PC-9 (cell line): ENCODE results near the gene CCDC91. TPM values are rescaled to one million over a fixed set of nuclear protein-coding genes. Genes with fewer than 3 reads are reported as not detected.

Experiments
- BruUV-seq: library from RNA; stranded (reverse); fragments of 400-500 nt; replicated peaks from 2 replicates; lab custom pipeline; 2021; lab: Mats Ljungman, UMichigan
- CTCF ChIA-PET: fragments of 300-600 bp; sonication (Branson Sonifier 250); formaldehyde crosslinking; loops from one replicate; lab custom pipeline; 2022; ENCODE audit warnings: antibody characterized with exemption; lab: Charles Lee
- POLR2A ChIA-PET: fragments of 300-600 bp; sonication (Branson Sonifier 250); formaldehyde crosslinking; loops from one replicate; lab custom pipeline; 2022; ENCODE audit warnings: antibody characterized with exemption; ENCODE audit not compliant: unreplicated experiment; lab: Charles Lee
- DNase-seq, 2 experiments: peaks; one replicate each; pipeline versions ENCODE4 v3.0.0 to v3.0.0-alpha.2; 2015 to 2022; ENCODE audit warnings: mixed read lengths in 1 of 2
- H2AFZ ChIP-seq: fragments of 200-600 bp; sonication (generic); 2 replicates; pipeline ENCODE4 v1.8.1; 2017; ENCODE audit warnings: antibody characterized with exemption
- H3F3A ChIP-seq: fragments of 200-600 bp; sonication (generic); 2 replicates; pipeline ENCODE4 v1.8.1; 2017; ENCODE audit warnings: antibody characterized with exemption, mild to moderate bottlenecking, low read depth; ENCODE audit not compliant: insufficient read depth
- H3K27ac ChIP-seq: fragments of 200-600 bp; sonication (generic); 2 replicates; pipeline ENCODE4 v1.6.1; 2016; ENCODE audit warnings: mixed run types
- H3K27me3 ChIP-seq: fragments of 200-600 bp; sonication (generic); 2 replicates; pipeline ENCODE4 v1.6.1; 2016; ENCODE audit warnings: low read depth, mixed run types; ENCODE audit not compliant: insufficient read depth
- H3K36me3 ChIP-seq: fragments of 200-600 bp; sonication (generic); 2 replicates; pipeline ENCODE4 v1.6.1; 2016; ENCODE audit warnings: low read depth, mixed run types
- H3K4me1 ChIP-seq: fragments of 200-600 bp; sonication (generic); replicated peaks from 2 replicates; pipeline ENCODE4 v1.6.1; 2016; ENCODE audit warnings: mixed run types; ENCODE audit not compliant: insufficient read depth
- H3K4me2 ChIP-seq: fragments of 200-600 bp; sonication (generic); 2 replicates; pipeline ENCODE4 v1.6.1; 2017; ENCODE audit warnings: mixed run types
- H3K4me3 ChIP-seq: fragments of 200-600 bp; sonication (generic); 2 replicates; pipeline ENCODE4 v1.6.1; 2016; ENCODE audit warnings: mixed run types
- H3K79me2 ChIP-seq: fragments of 200-600 bp; sonication (generic); 2 replicates; pipeline ENCODE4 v1.6.1; 2017; ENCODE audit warnings: low read depth, mixed run types
- H3K9me2 ChIP-seq: fragments of 200-600 bp; sonication (generic); 2 replicates; pipeline ENCODE4 v1.8.1; 2017; ENCODE audit warnings: mild to moderate bottlenecking; ENCODE audit not compliant: insufficient read depth
- H3K9me3 ChIP-seq: fragments of 200-600 bp; sonication (generic); 2 replicates; pipeline ENCODE4 v1.8.1; 2016; ENCODE audit warnings: low read depth; ENCODE audit not compliant: insufficient read depth
- H4K20me1 ChIP-seq: fragments of 200-600 bp; sonication (generic); 2 replicates; pipeline ENCODE4 v1.8.1; 2017; ENCODE audit not compliant: insufficient read depth
- CTCF ChIP-seq: fragments of 200-600 bp; sonication (generic); conservative IDR thresholded peaks from 2 replicates; pipeline ENCODE4 v1.6.1; 2017; ENCODE audit warnings: mixed run types, antibody characterized with exemption, mild to moderate bottlenecking, moderate library complexity
- EZH2 ChIP-seq: fragments of 200-600 bp; sonication (generic); IDR thresholded peaks from 2 replicates; pipeline ENCODE4 v1.8.0; 2017; ENCODE audit warnings: antibody characterized with exemption, low read depth
- intact Hi-C: fragments of 100-400 bp; cut with micrococcal nuclease; formaldehyde crosslinking; loops from one replicate; pipeline ENCODE4 v1.10.0; 2022; ENCODE audit not compliant: unreplicated experiment
- total RNA-seq: library from RNA; stranded (reverse); gene quantifications from 2 replicates; pipeline ENCODE4 v1.2.3, GENCODE V29; 2021

Gene CCDC91
- total RNA-seq, 1 experiment from 2014 or later: 38.9 TPM

DNA sequence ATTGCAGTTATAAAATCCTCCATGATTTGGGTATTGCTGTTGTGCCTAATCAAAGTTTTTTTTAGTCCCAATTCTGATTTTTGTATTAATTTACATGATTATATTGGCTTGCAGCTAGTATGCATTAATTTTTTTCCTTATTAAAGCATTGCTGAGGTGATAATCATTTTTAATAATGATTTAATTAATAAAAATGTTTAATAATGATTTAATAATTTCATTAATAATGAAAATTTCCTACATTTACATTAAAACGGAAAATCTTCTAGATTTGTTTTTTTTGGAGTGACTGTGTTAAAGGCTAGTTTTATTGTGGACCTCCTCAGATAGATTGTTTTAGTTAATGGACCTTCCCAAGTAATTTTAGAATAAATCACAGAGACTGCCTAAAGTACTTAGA is 79.6 kb downstream of the CCDC91 start:
- Histone ChIP-seq H4K20me1 (no peaks in the 10 kb centered on the region), H2AFZ (no peak overlapping the region), H3K79me2 (no peaks in the 10 kb centered on the region), H3K36me3 (peaks cover 6% of the 10 kb centered on the region; the same call in 1 of the 2 replicates), H3K4me3 (no peak overlapping the region), H3F3A (no peaks in the 10 kb centered on the region), H3K9me2 (no peaks in the 10 kb centered on the region), H3K4me2 (no peak overlapping the region), H3K27ac (no peak overlapping the region), H3K27me3 (no peaks in the 10 kb centered on the region), H3K4me1 (no peaks in the 10 kb centered on the region), H3K9me3 (no peaks in the 10 kb centered on the region)
- CTCF ChIA-PET: no interaction called here
- no peak for DNase-seq
- intact Hi-C loops: no loop called here
- no peak for TF ChIP-seq EZH2
- POLR2A ChIA-PET: no interaction called here
- no TSS peak for BruUV-seq

GRCh38 chr12:28278499-28278898 is 88.2 kb downstream of the CCDC91 start:
- no TSS peak for BruUV-seq
- Histone ChIP-seq H3K9me3 (0 out of 2 replicates have a peak, but pooled peaks cover 3% of the 10 kb centered on the region), H3K27ac (no peak overlapping the region), H2AFZ (no peak overlapping the region), H3K36me3 (no peaks in the 10 kb centered on the region), H3K4me3 (no peak overlapping the region), H3K9me2 (no peaks in the 10 kb centered on the region), H3F3A (no peaks in the 10 kb centered on the region), H3K4me2 (no peak overlapping the region), H3K4me1 (no peaks in the 10 kb centered on the region), H4K20me1 (no peaks in the 10 kb centered on the region), H3K27me3 (no peaks in the 10 kb centered on the region), H3K79me2 (no peaks in the 10 kb centered on the region)
- POLR2A ChIA-PET: no interaction called here
- CTCF ChIA-PET: no interaction called here
- intact Hi-C loops: no loop called here
- no peak for DNase-seq
- TF ChIP-seq CTCF (no peak), EZH2 (no peak)

GRCh38 chr12:28278960-28279359 is 88.7 kb downstream of the CCDC91 start:
- Histone ChIP-seq H3F3A (no peaks in the 10 kb centered on the region), H4K20me1 (no peaks in the 10 kb centered on the region), H3K4me2 (no peak overlapping the region), H3K27me3 (no peaks in the 10 kb centered on the region), H3K4me1 (no peaks in the 10 kb centered on the region), H3K9me3 (0 out of 2 replicates have a peak, but pooled peaks cover 3% of the 10 kb centered on the region), H3K4me3 (no peak overlapping the region), H2AFZ (no peak overlapping the region), H3K27ac (no peak overlapping the region), H3K79me2 (no peaks in the 10 kb centered on the region), H3K9me2 (no peaks in the 10 kb centered on the region), H3K36me3 (no peaks in the 10 kb centered on the region)
- DNase-seq: no peak
- ChIA-PET CTCF (no interaction called here), POLR2A (no interaction called here)
- intact Hi-C loops: no loop called here
- no TSS peak for BruUV-seq
- TF ChIP-seq CTCF (no peak), EZH2 (no peak)

GRCh38 chr12:28286352-28286751 is 96.1 kb downstream of the CCDC91 start:
- Histone ChIP-seq H3K79me2 (no peaks in the 10 kb centered on the region), H3K4me3 (no peak overlapping the region), H3F3A (no peaks in the 10 kb centered on the region), H3K36me3 (no peaks in the 10 kb centered on the region), H3K4me2 (no peak overlapping the region), H3K27me3 (no peaks in the 10 kb centered on the region), H3K9me3 (peaks cover 3% of the 10 kb centered on the region; the same call in 1 of the 2 replicates), H3K27ac (no peak overlapping the region), H3K4me1 (no peaks in the 10 kb centered on the region), H4K20me1 (no peaks in the 10 kb centered on the region), H2AFZ (no peak overlapping the region), H3K9me2 (no peaks in the 10 kb centered on the region)
- intact Hi-C loops: no loop called here
- ChIA-PET POLR2A (no interaction called here), CTCF (no interaction called here)
- BruUV-seq: no TSS peak
- TF ChIP-seq EZH2 (no peak), CTCF (no peak)
- no peak for DNase-seq
